ENCODE data around the gene FAM81B. TPM values are rescaled to one million over a fixed set of nuclear protein-coding genes. Genes with fewer than 3 reads are reported as not detected.

FAM81B gene
- total RNA-seq, 3 donors from 2014 or later (not counting 1 experiment from before 2014, with no cell fraction given): not detected

DNA sequence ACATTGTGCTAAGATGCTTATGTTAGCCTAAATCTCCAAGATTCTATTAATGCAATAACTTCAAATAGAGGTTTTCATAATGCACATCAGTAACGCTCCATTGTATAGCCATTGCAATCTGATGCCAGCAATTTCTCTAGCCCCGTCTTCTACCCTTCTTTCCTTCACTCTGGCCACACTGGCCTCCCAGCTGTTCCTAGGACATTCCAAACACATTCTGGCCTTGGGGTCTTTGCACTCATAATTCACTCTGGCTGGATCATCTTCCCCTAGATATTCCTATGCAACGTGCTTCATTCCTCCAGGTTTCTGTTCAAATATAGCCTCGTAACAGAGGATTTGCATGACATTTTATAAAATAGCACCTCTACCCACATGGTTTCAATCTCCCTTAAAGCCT lies 23.3 kb downstream of the FAM81B start:
- H3K27me3 Mint-ChIP-seq (ENCODE audit: low read depth in 2 of 2): peaks cover 0 to 9% of the 10 kb centered on the region in 2 donors
- no peak overlapping the region for H3K27ac Mint-ChIP-seq
- no peaks in the 10 kb centered on the region for H3K27me3 ChIP-seq (ENCODE audit: control insufficient read depth, insufficient read depth, low read length)
- no peak for ATAC-seq
- H3K4me3 ChIP-seq (ENCODE audit: low read length): no peak overlapping the region
- 73% methylated on average over 4 of the region's 4 CpGs for WGBS (ENCODE audit: insufficient coverage)
- H3K4me3 Mint-ChIP-seq: no peak overlapping the region
- no peak for DNase-seq
- no peaks in the 10 kb centered on the region for H3K4me1 ChIP-seq (ENCODE audit: control insufficient read depth, insufficient read depth, low read length)
- intact Hi-C loops (cut with micrococcal nuclease): no loop called here
- no peaks in the 10 kb centered on the region for H3K9me3 Mint-ChIP-seq
- no peaks in the 10 kb centered on the region for H3K36me3 Mint-ChIP-seq
- TF ChIP-seq, protein P1, sequence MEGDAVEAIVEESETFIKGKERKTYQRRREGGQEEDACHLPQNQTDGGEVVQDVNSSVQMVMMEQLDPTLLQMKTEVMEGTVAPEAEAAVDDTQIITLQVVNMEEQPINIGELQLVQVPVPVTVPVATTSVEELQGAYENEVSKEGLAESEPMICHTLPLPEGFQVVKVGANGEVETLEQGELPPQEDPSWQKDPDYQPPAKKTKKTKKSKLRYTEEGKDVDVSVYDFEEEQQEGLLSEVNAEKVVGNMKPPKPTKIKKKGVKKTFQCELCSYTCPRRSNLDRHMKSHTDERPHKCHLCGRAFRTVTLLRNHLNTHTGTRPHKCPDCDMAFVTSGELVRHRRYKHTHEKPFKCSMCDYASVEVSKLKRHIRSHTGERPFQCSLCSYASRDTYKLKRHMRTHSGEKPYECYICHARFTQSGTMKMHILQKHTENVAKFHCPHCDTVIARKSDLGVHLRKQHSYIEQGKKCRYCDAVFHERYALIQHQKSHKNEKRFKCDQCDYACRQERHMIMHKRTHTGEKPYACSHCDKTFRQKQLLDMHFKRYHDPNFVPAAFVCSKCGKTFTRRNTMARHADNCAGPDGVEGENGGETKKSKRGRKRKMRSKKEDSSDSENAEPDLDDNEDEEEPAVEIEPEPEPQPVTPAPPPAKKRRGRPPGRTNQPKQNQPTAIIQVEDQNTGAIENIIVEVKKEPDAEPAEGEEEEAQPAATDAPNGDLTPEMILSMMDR (IDR thresholded peaks at IDR 0.05): no peak
- H3K27ac ChIP-seq (ENCODE audit: low read length): no peak overlapping the region
- H3K9me3 ChIP-seq (ENCODE audit: control insufficient read depth, insufficient read depth, low read length): no peaks in the 10 kb centered on the region
- no peaks in the 10 kb centered on the region for H3K4me1 Mint-ChIP-seq
- H3K36me3 ChIP-seq (ENCODE audit: control insufficient read depth, insufficient read depth, low read length): no peaks in the 10 kb centered on the region

DNA sequence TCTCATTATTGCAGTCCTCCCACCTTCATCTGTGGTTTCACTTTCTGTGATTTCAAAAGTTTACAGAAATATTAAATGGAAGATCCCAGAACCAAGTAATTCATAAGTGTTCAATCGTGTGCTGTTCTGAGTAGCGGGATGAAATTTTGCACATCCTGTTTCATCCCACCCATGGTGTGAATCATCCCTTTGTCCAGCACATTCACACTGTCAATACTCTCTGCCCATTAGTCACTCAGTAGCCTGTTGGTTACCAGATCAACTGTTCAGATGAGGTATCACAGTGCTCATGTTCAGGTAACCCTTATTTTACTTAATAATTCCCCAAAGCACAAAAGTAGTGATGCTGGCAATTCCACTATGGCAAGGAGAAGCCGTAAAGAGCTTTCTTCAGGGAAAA lies 26.8 kb downstream of the FAM81B start:
- TF ChIP-seq, protein P1 (IDR thresholded peaks at IDR 0.05): no peak
- H3K4me1 ChIP-seq (ENCODE audit: control insufficient read depth, insufficient read depth, low read length): no peaks in the 10 kb centered on the region
- Mint-ChIP-seq H3K4me1 (no peaks in the 10 kb centered on the region), H3K9me3 (peaks cover 2 to 4% of the 10 kb centered on the region in 2 donors), H3K27ac (no peak overlapping the region), H3K4me3 (no peak overlapping the region), H3K36me3 (no peaks in the 10 kb centered on the region), H3K27me3 (ENCODE audit: low read depth in 2 of 2) (peaks cover 4 to 10% of the 10 kb centered on the region in 2 donors)
- H3K9me3 ChIP-seq (ENCODE audit: control insufficient read depth, insufficient read depth, low read length): no peaks in the 10 kb centered on the region
- intact Hi-C loops (cut with micrococcal nuclease): no loop called here
- H3K27me3 ChIP-seq (ENCODE audit: control insufficient read depth, insufficient read depth, low read length): no peaks in the 10 kb centered on the region
- H3K36me3 ChIP-seq (ENCODE audit: control insufficient read depth, insufficient read depth, low read length): no peaks in the 10 kb centered on the region
- ATAC-seq (no peak), DNase-seq (no peak)
- WGBS (ENCODE audit: insufficient coverage): 85% methylated on average over 3 of the region's 3 CpGs
- H3K4me3 ChIP-seq (ENCODE audit: low read length): no peak overlapping the region
- no peak overlapping the region for H3K27ac ChIP-seq (ENCODE audit: low read length)

DNA sequence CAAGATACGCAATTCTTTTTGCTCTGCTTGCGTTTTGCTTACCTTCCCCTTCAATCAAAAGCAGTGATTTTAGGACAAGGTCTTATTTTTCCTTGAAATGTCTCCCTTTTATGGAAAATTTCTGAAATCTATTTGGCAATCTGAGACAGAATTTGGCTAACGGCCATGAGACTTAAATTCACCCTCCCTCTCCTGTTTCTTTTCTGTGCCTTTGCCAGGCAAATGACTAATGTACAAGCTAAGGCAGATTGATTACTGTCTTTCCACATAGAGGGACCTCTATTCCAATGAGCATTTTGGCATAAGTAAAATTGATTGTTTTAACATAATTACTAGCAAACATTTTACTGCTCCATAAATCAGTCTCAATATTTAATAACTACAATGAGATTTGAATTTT lies 31.7 kb downstream of the FAM81B start:
- Histone ChIP-seq H3K27ac (ENCODE audit: low read length) (no peak overlapping the region), H3K27me3 (ENCODE audit: control insufficient read depth, insufficient read depth, low read length) (no peaks in the 10 kb centered on the region), H3K4me1 (ENCODE audit: control insufficient read depth, insufficient read depth, low read length) (no peaks in the 10 kb centered on the region), H3K4me3 (ENCODE audit: low read length) (no peak overlapping the region), H3K9me3 (ENCODE audit: control insufficient read depth, insufficient read depth, low read length) (no peaks in the 10 kb centered on the region), H3K36me3 (ENCODE audit: control insufficient read depth, insufficient read depth, low read length) (no peaks in the 10 kb centered on the region)
- TF ChIP-seq, protein P1 (IDR thresholded peaks at IDR 0.05): no peak
- 95% methylated on average over 3 of the region's 3 CpGs for WGBS (ENCODE audit: insufficient coverage)
- Mint-ChIP-seq H3K4me3 (no peak overlapping the region), H3K9me3 (peaks cover 3 to 4% of the 10 kb centered on the region in 2 donors), H3K4me1 (no peaks in the 10 kb centered on the region), H3K27me3 (ENCODE audit: low read depth in 2 of 2) (peaks cover 8 to 9% of the 10 kb centered on the region in 2 donors), H3K36me3 (no peaks in the 10 kb centered on the region), H3K27ac (no peak overlapping the region)
- no peak for DNase-seq
- intact Hi-C loops (cut with micrococcal nuclease): no loop called here
- no peak for ATAC-seq

DNA sequence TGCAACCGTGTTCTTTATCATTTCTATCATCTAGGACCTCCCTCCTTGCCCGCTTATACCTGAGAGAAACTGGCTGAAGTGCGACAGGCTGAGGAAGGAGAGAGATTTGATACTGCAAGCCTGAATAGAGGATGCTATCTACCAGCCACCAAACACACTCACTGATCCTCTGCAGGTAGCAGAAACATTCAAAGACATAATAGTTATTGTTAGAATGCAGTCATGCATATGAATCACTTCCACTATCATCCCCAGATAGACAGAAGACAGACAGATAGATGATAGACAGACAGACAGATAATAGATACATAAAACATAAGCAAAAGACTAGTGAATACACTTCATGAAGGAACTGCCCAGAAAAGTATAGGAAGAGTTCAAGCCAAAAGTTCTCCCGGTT lies 32.9 kb downstream of the FAM81B start:
- ATAC-seq (no peak), DNase-seq (no peak)
- Mint-ChIP-seq H3K9me3 (peaks cover 3 to 4% of the 10 kb centered on the region in 2 donors), H3K27me3 (ENCODE audit: low read depth in 2 of 2) (peaks cover 8 to 9% of the 10 kb centered on the region in 2 donors), H3K27ac (no peak overlapping the region), H3K4me3 (no peak overlapping the region), H3K36me3 (no peaks in the 10 kb centered on the region), H3K4me1 (no peaks in the 10 kb centered on the region)
- Histone ChIP-seq H3K36me3 (ENCODE audit: control insufficient read depth, insufficient read depth, low read length) (no peaks in the 10 kb centered on the region), H3K9me3 (ENCODE audit: control insufficient read depth, insufficient read depth, low read length) (no peaks in the 10 kb centered on the region), H3K4me3 (ENCODE audit: low read length) (no peak overlapping the region), H3K27me3 (ENCODE audit: control insufficient read depth, insufficient read depth, low read length) (no peaks in the 10 kb centered on the region), H3K27ac (ENCODE audit: low read length) (no peak overlapping the region), H3K4me1 (ENCODE audit: control insufficient read depth, insufficient read depth, low read length) (no peaks in the 10 kb centered on the region)
- intact Hi-C loops (cut with micrococcal nuclease): no loop called here
- 100% methylated on average over 1 of the region's 4 CpGs for WGBS (ENCODE audit: insufficient coverage)
- TF ChIP-seq, protein P1 (IDR thresholded peaks at IDR 0.05): no peak
